ENCODE results near the gene NKX3-2.

NKX3-2 gene

GRCh38 chr4:13537011-13537831 is 7.1 kb downstream of the NKX3-2 start:
- DNase-seq (ENCODE audit: low read depth), result no peak
- TF ChIP-seq CTCF (conservative IDR thresholded peaks at IDR 0.05; ENCODE audit: low read depth, low read length), result no peak
- H3K4me3 ChIP-seq (ENCODE audit: low read depth, low read length), result no peak overlapping the region

- H3K4me3 ChIP-seq (ENCODE audit: low read depth, low read length), result no peak overlapping the region
- no peak for TF ChIP-seq CTCF (conservative IDR thresholded peaks at IDR 0.05; ENCODE audit: low read depth, low read length)
- no peak for DNase-seq (ENCODE audit: low read depth)
Observed at GRCh38 chr4:13536607-13537006, 7.7 kb downstream of the NKX3-2 start.

DNA sequence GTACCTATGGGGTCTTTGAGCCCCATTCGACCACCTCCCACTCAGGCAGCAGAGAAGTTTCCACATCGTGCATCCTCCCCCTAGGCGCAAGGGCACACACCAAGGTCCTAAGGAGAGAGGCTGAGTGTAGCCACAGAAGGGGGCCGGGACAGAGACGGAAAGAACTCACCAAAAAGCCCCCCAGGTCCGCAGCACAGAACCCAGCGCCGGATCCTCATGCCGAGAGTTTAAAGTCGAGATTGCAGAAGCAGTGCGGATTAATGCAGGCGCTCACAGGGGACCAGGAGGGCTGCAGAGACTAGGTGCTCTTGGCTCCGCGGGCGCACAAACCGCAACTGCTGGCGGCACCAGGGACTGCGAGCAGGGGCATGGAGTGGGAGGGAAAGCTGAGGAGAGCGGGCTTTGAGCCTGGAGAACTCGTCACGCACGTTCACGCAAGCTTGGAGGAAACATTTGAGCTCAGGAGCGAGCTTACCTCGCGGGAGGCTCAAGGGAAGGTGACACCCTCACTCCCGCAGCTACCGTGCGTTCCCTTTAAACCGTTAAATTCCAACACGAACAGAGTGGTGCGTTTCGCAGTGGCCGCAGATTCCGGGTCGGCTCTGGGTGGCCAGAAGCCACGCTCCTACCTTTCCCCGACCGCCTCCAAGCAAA is 8.5 kb downstream of the NKX3-2 start:
- DNase-seq (ENCODE audit: low read depth), result no peak
- no peak for TF ChIP-seq CTCF (conservative IDR thresholded peaks at IDR 0.05; ENCODE audit: low read depth, low read length)
- H3K4me3 ChIP-seq (ENCODE audit: low read depth, low read length), result no peak overlapping the region

DNA sequence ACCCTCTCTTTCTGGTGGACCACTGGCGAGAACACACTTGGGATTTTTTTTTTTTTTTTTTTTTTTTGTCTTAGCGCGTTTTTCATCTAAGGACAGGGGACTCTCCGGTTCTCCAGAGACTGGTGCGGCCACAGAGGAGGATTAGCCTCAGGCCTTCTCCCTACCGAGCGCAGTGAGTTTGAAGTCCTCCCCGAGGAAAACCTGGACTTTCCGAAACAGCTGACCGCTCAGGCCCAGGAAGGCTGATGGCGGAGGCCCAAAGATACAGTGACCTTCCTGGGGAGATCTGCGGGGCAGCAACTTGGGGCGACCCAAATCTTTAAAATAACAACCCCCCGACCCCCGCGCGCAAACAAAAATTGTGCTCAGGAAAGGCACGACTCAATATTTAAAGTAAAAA is 9.2 kb downstream of the NKX3-2 start:
- no peak overlapping the region for H3K4me3 ChIP-seq (ENCODE audit: low read depth, low read length)
- TF ChIP-seq CTCF (conservative IDR thresholded peaks at IDR 0.05; ENCODE audit: low read depth, low read length), result no peak

DNA sequence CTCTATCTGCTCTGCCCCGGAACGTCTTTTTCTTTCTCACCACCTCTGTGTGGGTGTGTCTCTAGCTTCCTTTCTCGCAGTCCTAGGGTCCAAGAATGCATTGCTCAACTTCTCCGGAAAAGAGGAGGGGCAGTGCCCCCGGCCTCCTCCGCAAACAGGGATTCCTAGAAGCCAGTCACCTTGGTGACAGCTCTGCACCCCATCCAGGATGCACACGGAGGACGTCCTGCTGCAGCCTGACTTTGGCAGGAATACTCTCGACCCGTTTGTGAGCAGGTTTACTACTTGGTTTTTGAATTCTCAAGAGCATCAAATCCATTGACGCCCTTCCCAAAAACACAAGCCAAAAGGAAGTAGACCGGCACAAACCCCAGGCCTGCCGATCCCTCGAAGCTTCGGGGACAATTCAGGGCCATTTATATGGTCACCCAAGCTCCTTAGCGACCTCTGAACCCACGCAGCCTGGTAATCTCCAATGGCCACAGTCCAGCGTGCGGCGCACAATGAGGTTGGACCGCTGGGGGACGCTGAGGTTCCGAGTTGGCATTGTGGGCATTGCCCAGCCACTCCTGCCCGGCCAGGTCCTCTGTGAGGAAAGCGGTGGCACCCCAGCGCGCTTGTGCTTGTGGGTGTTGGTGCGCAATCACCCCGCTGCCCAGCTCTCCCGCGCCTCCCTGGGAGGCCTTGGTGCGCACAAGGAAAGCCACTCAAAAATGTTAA is 9.8 kb downstream of the NKX3-2 start:
- DNase-seq (ENCODE audit: low read depth), result no peak
- TF ChIP-seq CTCF (conservative IDR thresholded peaks at IDR 0.05; ENCODE audit: low read depth, low read length), result no peak
- no peak overlapping the region for H3K4me3 ChIP-seq (ENCODE audit: low read depth, low read length)

More for the DNA sequence above, 9.2 kb downstream of the NKX3-2 start:
- no peak for DNase-seq (ENCODE audit: low read depth)

GRCh38 chr4:13533670-13534343 is 10.5 kb downstream of the NKX3-2 start:
- DNase-seq (ENCODE audit: low read depth), result no peak
- TF ChIP-seq CTCF (conservative IDR thresholded peaks at IDR 0.05; ENCODE audit: low read depth, low read length), result no peak
- no peak overlapping the region for H3K4me3 ChIP-seq (ENCODE audit: low read depth, low read length)
